Peyer's patch (tissue), 4 donors: ENCODE measurements around the gene B3GAT2. TPM values are rescaled to one million over a fixed set of nuclear protein-coding genes. Genes with fewer than 3 reads are reported as not detected.

Experiments used
- DNase-seq, 3 donors: peaks; one replicate each; pipeline ENCODE4 v3.0.0-alpha.2; 2017 to 2019
- H3K27ac ChIP-seq, 4 donors: fragments of 200-600 bp; sonication (generic); one replicate each; pipeline ENCODE4 v1.5.1; 2016 to 2019
- H3K27me3 ChIP-seq, 2 donors: fragments of 200-600 bp; sonication (generic); one replicate each; pipeline ENCODE4 v1.5.1; 2019
- H3K36me3 ChIP-seq, 3 donors: fragments of 200-600 bp; sonication (generic); one replicate each; pipeline ENCODE4 v1.5.1; 2016 to 2019
- H3K4me1 ChIP-seq, 4 donors: fragments of 200-600 bp; sonication (generic); one replicate each; pipeline ENCODE4 v1.5.1; 2016 to 2019
- H3K4me3 ChIP-seq, 4 donors: fragments of 200-600 bp; sonication (generic); 1 replicate in 3 of 4; 2 replicates in 1 of 4; pipeline ENCODE4 v1.5.1; 2016 to 2019; ENCODE audit warnings: mild to moderate bottlenecking in 1 of 4
- H3K9me3 ChIP-seq, 4 donors: fragments of 200-600 bp; sonication (generic); one replicate each; pipeline ENCODE4 v1.5.1; 2016 to 2019; ENCODE audit warnings: mild to moderate bottlenecking in 1 of 4
- POLR2A ChIP-seq, 2 donors: fragments of 450-650 bp; IDR thresholded peaks; one replicate each; pipeline ENCODE4 v1.5.1; 2017; ENCODE audit warnings: antibody characterized with exemption in 2 of 2, mild to moderate bottlenecking in 2 of 2, moderate library complexity in 2 of 2
- total RNA-seq, 4 donors: library from RNA; depleted of rRNA; stranded (reverse); fragments of >200 nt; gene quantifications; one replicate each; pipeline ENCODE4 v1.1.0, GENCODE V29; 2016
- TF ChIP-seq, protein P1 (sequence below), 6 experiments: fragments of 450-650 bp in 4 of 6; fragments of 200-600 bp in 2 of 6; sonication (generic) in 1 of 6; IDR thresholded peaks; one replicate each; pipeline ENCODE4 v1.5.1; 2017 to 2019; ENCODE audit warnings: antibody characterized with exemption in 6 of 6, mild to moderate bottlenecking in 3 of 6, moderate library complexity in 1 of 6

The B3GAT2 gene
- total RNA-seq, 4 donors from 2014 or later = not detected

- no peak for TF ChIP-seq POLR2A (IDR thresholded peaks at IDR 0.05)
- TF ChIP-seq, protein P1, sequence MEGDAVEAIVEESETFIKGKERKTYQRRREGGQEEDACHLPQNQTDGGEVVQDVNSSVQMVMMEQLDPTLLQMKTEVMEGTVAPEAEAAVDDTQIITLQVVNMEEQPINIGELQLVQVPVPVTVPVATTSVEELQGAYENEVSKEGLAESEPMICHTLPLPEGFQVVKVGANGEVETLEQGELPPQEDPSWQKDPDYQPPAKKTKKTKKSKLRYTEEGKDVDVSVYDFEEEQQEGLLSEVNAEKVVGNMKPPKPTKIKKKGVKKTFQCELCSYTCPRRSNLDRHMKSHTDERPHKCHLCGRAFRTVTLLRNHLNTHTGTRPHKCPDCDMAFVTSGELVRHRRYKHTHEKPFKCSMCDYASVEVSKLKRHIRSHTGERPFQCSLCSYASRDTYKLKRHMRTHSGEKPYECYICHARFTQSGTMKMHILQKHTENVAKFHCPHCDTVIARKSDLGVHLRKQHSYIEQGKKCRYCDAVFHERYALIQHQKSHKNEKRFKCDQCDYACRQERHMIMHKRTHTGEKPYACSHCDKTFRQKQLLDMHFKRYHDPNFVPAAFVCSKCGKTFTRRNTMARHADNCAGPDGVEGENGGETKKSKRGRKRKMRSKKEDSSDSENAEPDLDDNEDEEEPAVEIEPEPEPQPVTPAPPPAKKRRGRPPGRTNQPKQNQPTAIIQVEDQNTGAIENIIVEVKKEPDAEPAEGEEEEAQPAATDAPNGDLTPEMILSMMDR (IDR thresholded peaks at IDR 0.05) = no peak
- DNase-seq = no peak
- H3K9me3 ChIP-seq = no peaks in the 10 kb centered on the region
- no peaks in the 10 kb centered on the region for H3K4me1 ChIP-seq
- no peak overlapping the region for H3K27ac ChIP-seq
- no peak overlapping the region for H3K4me3 ChIP-seq
- no peaks in the 10 kb centered on the region for H3K27me3 ChIP-seq
- peaks cover 0 to 13% (median 0%) of the 10 kb centered on the region in 3 donors for H3K36me3 ChIP-seq
Measured at GRCh38 chr6:70841112-70841511, 115.7 kb downstream of the B3GAT2 start.

DNA sequence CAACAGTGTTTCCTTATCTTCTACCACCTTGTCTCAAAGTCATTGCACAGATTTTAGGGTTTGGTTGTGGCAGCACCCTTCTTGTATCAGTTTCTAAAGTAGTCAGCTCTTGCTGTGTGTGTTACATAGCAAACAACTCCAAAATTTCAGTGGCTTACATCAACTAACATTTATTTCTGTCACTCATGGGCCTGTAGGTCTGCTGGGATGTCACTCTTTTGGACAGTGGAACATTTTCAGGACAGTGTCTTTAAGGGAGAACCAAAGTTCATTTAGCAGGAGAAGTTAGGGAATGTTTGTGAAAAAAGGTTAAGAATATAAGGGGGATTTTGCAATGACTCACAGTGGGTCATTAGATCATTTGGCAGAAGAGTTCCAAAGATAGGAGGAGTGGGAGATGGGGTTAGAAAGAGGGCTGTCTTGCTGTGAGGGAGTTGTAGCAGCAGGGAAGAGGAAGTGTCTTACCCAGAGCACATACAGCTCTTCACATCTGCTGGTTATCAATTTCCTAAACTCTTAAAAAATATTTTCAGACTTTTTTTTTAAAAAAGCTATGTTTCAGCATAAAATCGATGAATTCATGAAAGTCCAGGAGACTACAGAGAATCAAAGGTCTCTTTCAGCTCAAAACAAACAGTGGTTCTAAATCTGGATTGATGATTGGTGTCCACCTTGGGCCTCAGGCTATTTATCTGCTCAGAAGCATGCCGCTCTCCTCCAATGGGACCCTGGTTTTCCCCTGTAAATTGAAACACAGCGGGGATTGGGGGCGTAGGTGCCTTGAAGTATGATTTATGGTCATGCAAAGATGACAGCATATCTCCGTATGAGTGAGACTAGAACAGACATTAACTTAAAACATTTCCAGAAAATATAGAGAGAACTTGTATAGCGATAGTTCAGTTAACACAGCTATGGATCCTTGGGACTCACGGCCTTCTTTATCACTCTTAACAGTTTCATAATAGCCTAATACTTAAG is 117.3 kb downstream of the B3GAT2 start:
- no peaks in the 10 kb centered on the region for H3K9me3 ChIP-seq
- peaks cover 0 to 10% (median 0%) of the 10 kb centered on the region in 3 donors for H3K36me3 ChIP-seq
- H3K4me1 ChIP-seq = no peaks in the 10 kb centered on the region
- no peak for DNase-seq
- TF ChIP-seq POLR2A (IDR thresholded peaks at IDR 0.05) = no peak
- TF ChIP-seq, protein P1 (IDR thresholded peaks at IDR 0.05) = no peak
- no peak overlapping the region for H3K4me3 ChIP-seq
- no peak overlapping the region for H3K27ac ChIP-seq
- H3K27me3 ChIP-seq = no peaks in the 10 kb centered on the region

DNA sequence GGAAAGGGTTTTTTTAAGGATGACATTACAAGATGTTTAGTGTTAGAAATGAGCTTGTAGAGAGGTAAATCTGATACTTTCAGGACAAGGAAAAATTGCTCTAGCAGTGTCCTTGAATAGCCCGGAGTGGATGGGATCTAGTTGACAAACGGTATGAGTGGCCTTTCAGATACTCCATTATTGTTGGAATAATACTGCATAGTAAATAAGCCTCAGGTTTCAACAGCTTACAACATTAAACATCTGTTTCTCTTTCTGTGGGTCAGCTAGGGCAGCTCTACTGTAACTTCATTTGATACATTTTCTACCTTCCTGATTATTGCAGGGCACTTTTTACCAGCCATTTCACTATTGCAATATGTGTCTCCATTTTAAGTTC is 118.0 kb downstream of the B3GAT2 start:
- no peaks in the 10 kb centered on the region for H3K9me3 ChIP-seq
- H3K4me3 ChIP-seq = no peak overlapping the region
- peaks cover 0 to 10% (median 0%) of the 10 kb centered on the region in 3 donors for H3K36me3 ChIP-seq
- TF ChIP-seq, protein P1 (IDR thresholded peaks at IDR 0.05) = no peak
- TF ChIP-seq POLR2A (IDR thresholded peaks at IDR 0.05) = no peak
- no peak overlapping the region for H3K27ac ChIP-seq
- no peaks in the 10 kb centered on the region for H3K4me1 ChIP-seq
- no peaks in the 10 kb centered on the region for H3K27me3 ChIP-seq
- DNase-seq = no peak

GRCh38 chr6:70834520-70834919 is 122.3 kb downstream of the B3GAT2 start:
- no peak overlapping the region for H3K4me3 ChIP-seq
- H3K36me3 ChIP-seq = peaks cover 0 to 10% (median 0%) of the 10 kb centered on the region in 3 donors
- no peaks in the 10 kb centered on the region for H3K9me3 ChIP-seq
- H3K4me1 ChIP-seq = no peaks in the 10 kb centered on the region
- TF ChIP-seq, protein P1 (IDR thresholded peaks at IDR 0.05) = no peak
- TF ChIP-seq POLR2A (IDR thresholded peaks at IDR 0.05) = no peak
- no peaks in the 10 kb centered on the region for H3K27me3 ChIP-seq
- DNase-seq = no peak
- no peak overlapping the region for H3K27ac ChIP-seq

DNA sequence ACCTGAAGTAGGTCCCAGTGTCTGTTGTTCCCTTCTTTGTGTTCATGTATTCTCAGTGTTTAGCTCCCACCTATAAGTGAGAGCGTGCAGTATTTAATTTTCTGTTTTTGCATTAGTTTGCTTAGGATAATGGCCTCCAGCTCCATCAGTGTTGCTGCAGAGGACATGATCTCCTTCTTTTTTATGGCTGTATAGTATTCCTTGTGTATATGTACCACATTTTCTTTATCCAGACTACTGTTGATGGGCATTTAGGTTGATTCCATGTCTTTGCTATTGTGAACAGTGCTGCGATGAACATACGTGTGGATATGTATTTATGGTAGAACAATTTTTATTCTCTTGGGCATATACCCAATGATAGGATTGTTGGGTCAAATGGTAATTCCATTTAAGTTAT is 125.4 kb downstream of the B3GAT2 start:
- Histone ChIP-seq H3K36me3 (no peaks in the 10 kb centered on the region), H3K27me3 (no peaks in the 10 kb centered on the region), H3K4me1 (no peaks in the 10 kb centered on the region), H3K4me3 (no peak overlapping the region), H3K9me3 (no peaks in the 10 kb centered on the region), H3K27ac (no peak overlapping the region)
- no peak for DNase-seq
- TF ChIP-seq POLR2A (IDR thresholded peaks at IDR 0.05) = no peak
- TF ChIP-seq, protein P1 (IDR thresholded peaks at IDR 0.05) = no peak
